K562 (cell line): ENCODE measurements around the gene MYBPHL. TPM values are rescaled to one million over a fixed set of nuclear protein-coding genes. Genes with fewer than 3 reads are reported as not detected.
A peak's percentile ranks its signal among the peaks of the same experiment; 100 is the strongest.

Experiments
- CHD1 ChIP-seq: fragments of 200-600 bp; sonication (generic); IDR thresholded peaks from one replicate; pipeline ENCODE4 v1.6.1; 2012; ENCODE audit warnings: mild to moderate bottlenecking, moderate library complexity, low read length, inconsistent platforms
- CREM ChIP-seq: IDR thresholded peaks from 2 replicates; pipeline ENCODE4 v1.6.1; 2014; ENCODE audit warnings: antibody characterized with exemption, low read depth
- E2F6 ChIP-seq, 2 experiments: IDR thresholded peaks; 2 replicates each; pipeline ENCODE4 v1.6.1; 2011; ENCODE audit warnings: borderline replicate concordance in 1 of 2, control low read depth in 1 of 2, low read depth in 1 of 2, low read length in 1 of 2, mild to moderate bottlenecking in 1 of 2, mixed read lengths in 1 of 2, moderate library complexity in 1 of 2; ENCODE audit not compliant: insufficient read depth in 1 of 2, insufficient read length in 1 of 2, poor library complexity in 1 of 2, severe bottlenecking in 1 of 2; ENCODE audit errors: extremely low read depth in 1 of 2
- HDAC6 ChIP-seq: IDR thresholded peaks from 2 replicates; pipeline ENCODE4 v1.6.1; 2012; ENCODE audit warnings: low read depth, mild to moderate bottlenecking, control low read depth, inconsistent platforms, low read length, moderate library complexity
- HDGF ChIP-seq: fragments of 450-650 bp; IDR thresholded peaks from 2 replicates; pipeline ENCODE4 v1.6.1; 2016
- MBD2 ChIP-seq: sonication (generic); IDR thresholded peaks from 2 replicates; pipeline ENCODE4 v1.6.1; 2016; ENCODE audit warnings: low read depth, borderline replicate concordance
- NONO ChIP-seq, 2 experiments: fragments of 200-400 bp in 1 of 2; fragments of 450-650 bp in 1 of 2; formaldehyde crosslinking in 1 of 2; IDR thresholded peaks; 2 replicates each; pipeline ENCODE4 v1.6.1; 2017; ENCODE audit warnings: low read depth in 2 of 2, mild to moderate bottlenecking in 2 of 2, moderate library complexity in 2 of 2, low read length in 1 of 2
- NR2F6 ChIP-seq: fragments of 450-650 bp; formaldehyde crosslinking; IDR thresholded peaks from 2 replicates; pipeline ENCODE4 v1.4.0; 2020; ENCODE audit warnings: mild to moderate bottlenecking
- RB1 ChIP-seq: fragments of 450-650 bp; IDR thresholded peaks from 2 replicates; pipeline ENCODE4 v1.6.1; 2017; ENCODE audit warnings: low read depth, mild to moderate bottlenecking
- RBFOX2 ChIP-seq: fragments of 200-400 bp; formaldehyde crosslinking; IDR thresholded peaks from 2 replicates; pipeline ENCODE4 v1.6.1; 2017; ENCODE audit warnings: low read depth, mild to moderate bottlenecking, low read length, moderate library complexity
- SRSF1 ChIP-seq: fragments of 200-400 bp; formaldehyde crosslinking; IDR thresholded peaks from 2 replicates; pipeline ENCODE4 v1.6.1; 2017; ENCODE audit warnings: mild to moderate bottlenecking, low read depth, low read length, moderate library complexity
- VEZF1 ChIP-seq: fragments of 200-800 bp; sonication (Bioruptor generic); IDR thresholded peaks from 2 replicates; pipeline ENCODE4 v1.6.1; 2017; ENCODE audit warnings: missing genetic modification characterization, missing compliant biosample characterization
- ZFX ChIP-seq: sonication (generic); formaldehyde crosslinking; IDR thresholded peaks from 2 replicates; pipeline ENCODE4 v1.8.0; 2022; ENCODE audit warnings: mild to moderate bottlenecking, missing genetic modification reagents, moderate library complexity
- ZNF12 ChIP-seq: sonication (generic); formaldehyde crosslinking; IDR thresholded peaks from 2 replicates; pipeline ENCODE4 v1.4.0; 2020; ENCODE audit warnings: mild to moderate bottlenecking, missing genetic modification reagents
- ZNF121 ChIP-seq: sonication (generic); formaldehyde crosslinking; conservative IDR thresholded peaks from 2 replicates; pipeline ENCODE4 v1.8.0; 2022; ENCODE audit warnings: missing genetic modification reagents
- ZNF134 ChIP-seq: fragments of 250-450 bp; sonication (Bioruptor Pico); conservative IDR thresholded peaks from 2 replicates; pipeline ENCODE4 v1.4.0; 2020
- ZNF778 ChIP-seq: fragments of 450-650 bp; formaldehyde crosslinking; IDR thresholded peaks from 2 replicates; pipeline ENCODE4 v1.4.0; 2020; ENCODE audit warnings: mild to moderate bottlenecking, moderate library complexity
- polyA plus RNA-seq, 8 experiments: library from polyadenylated mRNA; depleted of rRNA in 4 of 8; stranded (reverse) in 5 of 8; unstranded in 3 of 8; fragments of >200 nt; fragmentation: Nextera tagmentation in 2 of 8; fragmentation: Illumina TruSeq in 1 of 8; extraction: Ambion mirVana in 2 of 8; extraction: Trizol in 1 of 8; gene quantifications; 2 replicates each; pipeline versions ENCODE4 v1.2.1 to v1.2.3, GENCODE V29; 2011 to 2014; ENCODE audit warnings: inconsistent platforms in 1 of 8, missing spikeins in 1 of 8
- total RNA-seq, 7 experiments: library from RNA; depleted of rRNA in 6 of 7; stranded (reverse); fragments of >200 nt in 6 of 7; fragmentation: Illumina TruSeq in 2 of 7; extraction: Trizol in 2 of 7; gene quantifications; 2 replicates each; pipeline versions ENCODE4 v1.2.1 to v1.2.3, GENCODE V29; 2011 to 2021; ENCODE audit warnings: low replicate concordance in 1 of 7
- TF ChIP-seq, protein P1 (sequence below): sonication (generic); formaldehyde crosslinking; IDR thresholded peaks from 2 replicates; pipeline ENCODE4 v1.8.0; 2022; ENCODE audit warnings: mild to moderate bottlenecking, low read depth, missing genetic modification reagents
- TF ChIP-seq, protein P2 (sequence below): fragments of 200-800 bp; sonication (Bioruptor generic); IDR thresholded peaks from 2 replicates; pipeline ENCODE4 v1.6.1; 2017; ENCODE audit warnings: missing genetic modification characterization, missing compliant biosample characterization
- TF ChIP-seq, protein P3 (sequence below): IDR thresholded peaks from 2 replicates; pipeline ENCODE4 v1.6.1; 2016; ENCODE audit warnings: missing genetic modification characterization, missing compliant biosample characterization

MYBPHL gene
- total and polyA plus RNA-seq, 9 of the 15 experiments (the other 6 are each of a cell fraction or from before 2014, with no cell fraction given), result 0.20 to 1.9 (median 0.33) TPM

- TF ChIP-seq NONO (IDR thresholded peaks at IDR 0.05; ENCODE audit: low read depth in 2 of 2, low read length in 1 of 2) (peak in 1 of 2 experiments; percentile 52; a peak in 1 of 4 replicates), HDGF (no peak), VEZF1 (CRISPR knock-in tag) (peak; percentile 47), ZNF778 (CRISPR knock-in tag) (no peak), E2F6 (IDR thresholded peaks at IDR 0.05; ENCODE audit: borderline replicate concordance in 1 of 2, extremely low read depth in 1 of 2, insufficient read depth in 1 of 2, insufficient read length in 1 of 2, low read depth in 1 of 2, low read length in 1 of 2, poor library complexity in 1 of 2, severe bottlenecking in 1 of 2) (peak in 1 of 2 experiments; percentile 66), CHD1 (peak; percentile 49), ZNF134 (no peak), ZFX (peak; percentile 46), MBD2 (no peak), CREM (no peak), ZNF121 (no peak), ZNF12 (no peak), HDAC6 (no peak), SRSF1 (no peak), NR2F6 (CRISPR knock-in tag) (no peak), RBFOX2 (peak; percentile 35; the same call in 1 of the 2 replicates), RB1 (peak; percentile 54)
- TF ChIP-seq, protein P1, sequence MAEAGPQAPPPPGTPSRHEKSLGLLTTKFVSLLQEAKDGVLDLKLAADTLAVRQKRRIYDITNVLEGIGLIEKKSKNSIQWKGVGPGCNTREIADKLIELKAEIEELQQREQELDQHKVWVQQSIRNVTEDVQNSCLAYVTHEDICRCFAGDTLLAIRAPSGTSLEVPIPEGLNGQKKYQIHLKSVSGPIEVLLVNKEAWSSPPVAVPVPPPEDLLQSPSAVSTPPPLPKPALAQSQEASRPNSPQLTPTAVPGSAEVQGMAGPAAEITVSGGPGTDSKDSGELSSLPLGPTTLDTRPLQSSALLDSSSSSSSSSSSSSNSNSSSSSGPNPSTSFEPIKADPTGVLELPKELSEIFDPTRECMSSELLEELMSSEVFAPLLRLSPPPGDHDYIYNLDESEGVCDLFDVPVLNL (CRISPR knock-in tag), result no peak
- TF ChIP-seq, protein P2, sequence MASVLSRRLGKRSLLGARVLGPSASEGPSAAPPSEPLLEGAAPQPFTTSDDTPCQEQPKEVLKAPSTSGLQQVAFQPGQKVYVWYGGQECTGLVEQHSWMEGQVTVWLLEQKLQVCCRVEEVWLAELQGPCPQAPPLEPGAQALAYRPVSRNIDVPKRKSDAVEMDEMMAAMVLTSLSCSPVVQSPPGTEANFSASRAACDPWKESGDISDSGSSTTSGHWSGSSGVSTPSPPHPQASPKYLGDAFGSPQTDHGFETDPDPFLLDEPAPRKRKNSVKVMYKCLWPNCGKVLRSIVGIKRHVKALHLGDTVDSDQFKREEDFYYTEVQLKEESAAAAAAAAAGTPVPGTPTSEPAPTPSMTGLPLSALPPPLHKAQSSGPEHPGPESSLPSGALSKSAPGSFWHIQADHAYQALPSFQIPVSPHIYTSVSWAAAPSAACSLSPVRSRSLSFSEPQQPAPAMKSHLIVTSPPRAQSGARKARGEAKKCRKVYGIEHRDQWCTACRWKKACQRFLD, result 0 out of 2 replicates have a peak, but pooled peaks have one; percentile 8
- TF ChIP-seq, protein P3, sequence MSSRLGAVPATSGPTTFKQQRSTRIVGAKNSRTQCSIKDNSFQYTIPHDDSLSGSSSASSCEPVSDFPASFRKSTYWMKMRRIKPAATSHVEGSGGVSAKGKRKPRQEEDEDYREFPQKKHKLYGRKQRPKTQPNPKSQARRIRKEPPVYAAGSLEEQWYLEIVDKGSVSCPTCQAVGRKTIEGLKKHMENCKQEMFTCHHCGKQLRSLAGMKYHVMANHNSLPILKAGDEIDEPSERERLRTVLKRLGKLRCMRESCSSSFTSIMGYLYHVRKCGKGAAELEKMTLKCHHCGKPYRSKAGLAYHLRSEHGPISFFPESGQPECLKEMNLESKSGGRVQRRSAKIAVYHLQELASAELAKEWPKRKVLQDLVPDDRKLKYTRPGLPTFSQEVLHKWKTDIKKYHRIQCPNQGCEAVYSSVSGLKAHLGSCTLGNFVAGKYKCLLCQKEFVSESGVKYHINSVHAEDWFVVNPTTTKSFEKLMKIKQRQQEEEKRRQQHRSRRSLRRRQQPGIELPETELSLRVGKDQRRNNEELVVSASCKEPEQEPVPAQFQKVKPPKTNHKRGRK (tag), result no peak
Observed at GRCh38 chr1:109249654-109250401, 57.0 kb downstream of the MYBPHL start (continued).
